BJ (cell line): ENCODE results near the gene CD36. TPM values are rescaled to one million over a fixed set of nuclear protein-coding genes. Genes with fewer than 3 reads are reported as not detected.

Experiments
- CTCF ChIA-PET: fragments of 350-600 bp; formaldehyde crosslinking; extraction: SDS; loops from one replicate; lab custom pipeline; 2021; ENCODE audit warnings: antibody characterized with exemption, inconsistent platforms; lab: Yijun Ruan, JAX
- POLR2A ChIA-PET: fragments of 300-600 bp; sonication (Branson Sonifier 250); formaldehyde crosslinking; extraction: SDS; loops from one replicate; lab custom pipeline; 2021; ENCODE audit warnings: antibody characterized with exemption; lab: Charles Lee
- DNase-seq: peaks from one replicate; pipeline ENCODE4 v3.0.0-alpha.2; 2011; ENCODE audit warnings: low read depth
- H3K27me3 ChIP-seq: 2 replicates; pipeline ENCODE4 v1.6.0; 2011; ENCODE audit warnings: low read length; ENCODE audit not compliant: control insufficient read depth, insufficient read depth
- H3K36me3 ChIP-seq: 2 replicates; pipeline ENCODE4 v1.5.1; 2011; ENCODE audit warnings: low read length; ENCODE audit not compliant: control insufficient read depth, insufficient read depth
- H3K4me3 ChIP-seq: 2 replicates; pipeline ENCODE4 v1.5.1; 2011; ENCODE audit warnings: low read depth, mild to moderate bottlenecking, control low read depth, low read length
- CTCF ChIP-seq: IDR thresholded peaks from 2 replicates; pipeline ENCODE4 v1.5.1; 2011; ENCODE audit warnings: low read depth, mild to moderate bottlenecking, control low read depth, inconsistent platforms, low read length, moderate library complexity; ENCODE audit not compliant: insufficient read depth
- polyA plus RNA-seq: library from polyadenylated mRNA; depleted of rRNA; stranded (reverse); fragments of >200 nt; gene quantifications from 2 replicates; pipeline ENCODE4 v1.2.3, GENCODE V29; 2011

The CD36 gene
- polyA plus RNA-seq, 1 experiment, result 0.34 TPM

- TF ChIP-seq CTCF, result no peak
- no peaks in the 10 kb centered on the region for H3K27me3 ChIP-seq
- H3K4me3 ChIP-seq, result no peak overlapping the region
- no peaks in the 10 kb centered on the region for H3K36me3 ChIP-seq
- DNase-seq, result no peak
- POLR2A ChIA-PET, result no interaction called here
- CTCF ChIA-PET, result interaction anchor here (2.4 kb wide), 1 partner anchor 759 kb away, joined by 7 read pairs; no protein-coding TSS in a partner anchor
Observed at GRCh38 chr7:80711531-80711930, 73.1 kb downstream of the CD36 start.

GRCh38 chr7:80719261-80719660 is 80.8 kb downstream of the CD36 start:
- Histone ChIP-seq H3K27me3 (no peaks in the 10 kb centered on the region), H3K36me3 (no peaks in the 10 kb centered on the region), H3K4me3 (no peak overlapping the region)
- no peak for TF ChIP-seq CTCF
- POLR2A ChIA-PET, result no interaction called here
- CTCF ChIA-PET, result no interaction called here
- DNase-seq, result no peak

GRCh38 chr7:80720146-80720545 is 81.7 kb downstream of the CD36 start:
- POLR2A ChIA-PET, result no interaction called here
- no peak for TF ChIP-seq CTCF
- CTCF ChIA-PET, result no interaction called here
- Histone ChIP-seq H3K27me3 (no peaks in the 10 kb centered on the region), H3K4me3 (no peak overlapping the region), H3K36me3 (no peaks in the 10 kb centered on the region)
- DNase-seq, result no peak

GRCh38 chr7:80721883-80722615 is 83.6 kb downstream of the CD36 start:
- no peaks in the 10 kb centered on the region for H3K36me3 ChIP-seq
- no peak for DNase-seq
- no peak overlapping the region for H3K4me3 ChIP-seq
- no peak for TF ChIP-seq CTCF
- H3K27me3 ChIP-seq, result no peaks in the 10 kb centered on the region
- ChIA-PET POLR2A (interaction anchor here (0.5 to 0.6 kb wide), 3 partner anchors 117 to 609 kb away, joined by 3 read pairs; partner anchors contain the start of gene SEMA3C), CTCF (interaction anchor here (1.2 to 1.6 kb wide), 3 partner anchors 24 to 723 kb away, joined by 3 to 4 read pairs (median 3); no protein-coding TSS in a partner anchor)

- Histone ChIP-seq H3K27me3 (no peaks in the 10 kb centered on the region), H3K36me3 (no peaks in the 10 kb centered on the region), H3K4me3 (no peak overlapping the region)
- DNase-seq, result peak; percentile 95
- CTCF ChIA-PET, result interaction anchor here (0.7 to 1.6 kb wide), 4 partner anchors 25 to 745 kb away, joined by 3 to 4 read pairs (median 3); no protein-coding TSS in a partner anchor
- no peak for TF ChIP-seq CTCF
- POLR2A ChIA-PET, result interaction anchor here (0.5 to 0.6 kb wide), 4 partner anchors 28 to 609 kb away, joined by 3 to 5 read pairs (median 3); partner anchors contain the start of gene SEMA3C
Observed at GRCh38 chr7:80722616-80723195, 84.3 kb downstream of the CD36 start.
